ENCODE results near the gene ABCC11. TPM values are rescaled to one million over a fixed set of nuclear protein-coding genes. Genes with fewer than 3 reads are reported as not detected.

Gene ABCC11
- total RNA-seq, 1 donor from 2014 or later = 0.05 TPM

- no peaks in the 10 kb centered on the region for H3K27me3 ChIP-seq (ENCODE audit: low read depth)
- no peak overlapping the region for H3K4me3 ChIP-seq
- H3K4me1 ChIP-seq = peaks cover 19% of the 10 kb centered on the region
- H3K27ac ChIP-seq (replicated peaks) = no peak overlapping the region
- TF ChIP-seq CTCF (IDR thresholded peaks at IDR 0.05; ENCODE audit: borderline replicate concordance) = no peak
- no peak for DNase-seq
- no peaks in the 10 kb centered on the region for H3K36me3 ChIP-seq
- no peaks in the 10 kb centered on the region for H3K9me3 ChIP-seq (replicated peaks)
- intact Hi-C loops (cut with micrococcal nuclease) = no loop called here
Observed at GRCh38 chr16:48236286-48236685, 11.1 kb downstream of the ABCC11 start.

GRCh38 chr16:48235556-48236136 is 11.7 kb downstream of the ABCC11 start:
- no peak for TF ChIP-seq CTCF (IDR thresholded peaks at IDR 0.05; ENCODE audit: borderline replicate concordance)
- Histone ChIP-seq H3K27ac (replicated peaks) (no peak overlapping the region), H3K9me3 (replicated peaks) (no peaks in the 10 kb centered on the region), H3K36me3 (no peaks in the 10 kb centered on the region), H3K4me3 (no peak overlapping the region), H3K4me1 (peaks cover 19% of the 10 kb centered on the region), H3K27me3 (ENCODE audit: low read depth) (no peaks in the 10 kb centered on the region)
- intact Hi-C loops (cut with micrococcal nuclease) = no loop called here
- DNase-seq = no peak

- H3K9me3 ChIP-seq (replicated peaks) = no peaks in the 10 kb centered on the region
- no peak for TF ChIP-seq CTCF (IDR thresholded peaks at IDR 0.05; ENCODE audit: borderline replicate concordance)
- no peaks in the 10 kb centered on the region for H3K36me3 ChIP-seq
- H3K27ac ChIP-seq (replicated peaks) = no peak overlapping the region
- intact Hi-C loops (cut with micrococcal nuclease) = no loop called here
- H3K4me3 ChIP-seq = no peak overlapping the region
- no peak for DNase-seq
- no peaks in the 10 kb centered on the region for H3K27me3 ChIP-seq (ENCODE audit: low read depth)
- H3K4me1 ChIP-seq = peaks cover 19% of the 10 kb centered on the region
Observed at GRCh38 chr16:48235058-48235555, 12.2 kb downstream of the ABCC11 start.

GRCh38 chr16:48234630-48235029 is 12.7 kb downstream of the ABCC11 start:
- H3K4me1 ChIP-seq = peaks cover 19% of the 10 kb centered on the region
- no peak overlapping the region for H3K27ac ChIP-seq (replicated peaks)
- TF ChIP-seq CTCF (IDR thresholded peaks at IDR 0.05; ENCODE audit: borderline replicate concordance) = no peak
- no peak overlapping the region for H3K4me3 ChIP-seq
- H3K36me3 ChIP-seq = no peaks in the 10 kb centered on the region
- no peak for DNase-seq
- H3K9me3 ChIP-seq (replicated peaks) = no peaks in the 10 kb centered on the region
- H3K27me3 ChIP-seq (ENCODE audit: low read depth) = no peaks in the 10 kb centered on the region
- intact Hi-C loops (cut with micrococcal nuclease) = no loop called here

GRCh38 chr16:48232493-48233040 is 14.8 kb downstream of the ABCC11 start:
- H3K27me3 ChIP-seq (ENCODE audit: low read depth) = no peaks in the 10 kb centered on the region
- intact Hi-C loops (cut with micrococcal nuclease) = no loop called here

More at GRCh38 chr16:48232493-48233040, 14.8 kb downstream of the ABCC11 start:
- Histone ChIP-seq H3K4me1 (peaks cover 19% of the 10 kb centered on the region), H3K36me3 (no peaks in the 10 kb centered on the region), H3K27ac (replicated peaks) (no peak overlapping the region), H3K9me3 (replicated peaks) (no peaks in the 10 kb centered on the region), H3K4me3 (no peak overlapping the region)
- no peak for TF ChIP-seq CTCF (IDR thresholded peaks at IDR 0.05; ENCODE audit: borderline replicate concordance)
- DNase-seq = no peak

Measured in left ventricle myocardium inferior (tissue), 1 donor.